Activated naive CD4-positive, alpha-beta T cell treated with anti-CD3 and anti-CD28 coated beads, Interleukin-2, amount 10 ng/mL, durations not matched to agents 5 hours and 36 hours (primary cell): ENCODE measurements around the gene SPG21. TPM values are rescaled to one million over a fixed set of nuclear protein-coding genes. Genes with fewer than 3 reads are reported as not detected.

ENCODE experiments used
- total RNA-seq, 2 experiments: library from RNA; stranded (reverse); gene quantifications; one replicate each; pipeline ENCODE4 v1.2.3, GENCODE V29; 2021

SPG21 gene, protein sequence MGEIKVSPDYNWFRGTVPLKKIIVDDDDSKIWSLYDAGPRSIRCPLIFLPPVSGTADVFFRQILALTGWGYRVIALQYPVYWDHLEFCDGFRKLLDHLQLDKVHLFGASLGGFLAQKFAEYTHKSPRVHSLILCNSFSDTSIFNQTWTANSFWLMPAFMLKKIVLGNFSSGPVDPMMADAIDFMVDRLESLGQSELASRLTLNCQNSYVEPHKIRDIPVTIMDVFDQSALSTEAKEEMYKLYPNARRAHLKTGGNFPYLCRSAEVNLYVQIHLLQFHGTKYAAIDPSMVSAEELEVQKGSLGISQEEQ
- 10 to 100 TPM; 53.7 to 54.6 TPM for total RNA-seq

DNA sequence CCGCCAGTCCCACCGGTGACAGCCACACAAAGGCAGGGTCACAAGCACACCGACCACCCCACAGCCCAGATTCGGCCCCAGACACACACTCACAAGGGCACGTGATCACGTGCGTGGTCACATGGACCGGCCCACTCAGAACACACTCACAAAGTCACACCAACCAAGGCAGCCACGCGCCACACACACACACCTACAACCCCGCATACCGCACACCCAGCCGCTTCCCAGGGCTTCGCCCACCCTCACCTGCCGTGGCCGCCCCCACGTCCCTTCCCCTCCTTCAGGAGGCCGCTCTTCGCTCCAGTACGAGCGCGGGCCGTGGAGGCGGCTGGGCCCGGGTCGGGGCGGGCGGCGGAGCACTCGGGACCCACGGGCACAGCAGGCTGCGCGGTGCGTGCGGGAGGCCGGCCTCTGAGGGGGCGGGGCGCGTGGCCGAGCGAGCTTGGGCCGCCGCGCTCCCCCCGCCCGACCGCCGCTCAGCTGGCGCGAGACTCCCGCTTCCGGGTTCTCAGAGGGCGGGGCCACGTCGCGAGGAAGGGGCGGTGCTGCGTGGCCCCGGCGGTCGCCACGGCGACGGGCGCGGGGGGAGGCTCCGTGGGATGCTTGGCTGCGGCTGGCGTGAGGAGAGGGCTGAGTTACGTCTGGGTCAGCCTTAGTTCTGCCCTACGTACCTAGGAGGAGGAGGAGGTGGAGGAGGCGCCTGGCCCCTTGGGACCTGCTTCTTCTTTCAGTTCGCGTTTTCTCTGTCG is at the start of gene SPG21:
TSS of gene SPG21 (minus strand) at position 499 of the 752 bp plus-strand sequence. CDS start 6,345 bp downstream, outside the sequence.

DNA sequence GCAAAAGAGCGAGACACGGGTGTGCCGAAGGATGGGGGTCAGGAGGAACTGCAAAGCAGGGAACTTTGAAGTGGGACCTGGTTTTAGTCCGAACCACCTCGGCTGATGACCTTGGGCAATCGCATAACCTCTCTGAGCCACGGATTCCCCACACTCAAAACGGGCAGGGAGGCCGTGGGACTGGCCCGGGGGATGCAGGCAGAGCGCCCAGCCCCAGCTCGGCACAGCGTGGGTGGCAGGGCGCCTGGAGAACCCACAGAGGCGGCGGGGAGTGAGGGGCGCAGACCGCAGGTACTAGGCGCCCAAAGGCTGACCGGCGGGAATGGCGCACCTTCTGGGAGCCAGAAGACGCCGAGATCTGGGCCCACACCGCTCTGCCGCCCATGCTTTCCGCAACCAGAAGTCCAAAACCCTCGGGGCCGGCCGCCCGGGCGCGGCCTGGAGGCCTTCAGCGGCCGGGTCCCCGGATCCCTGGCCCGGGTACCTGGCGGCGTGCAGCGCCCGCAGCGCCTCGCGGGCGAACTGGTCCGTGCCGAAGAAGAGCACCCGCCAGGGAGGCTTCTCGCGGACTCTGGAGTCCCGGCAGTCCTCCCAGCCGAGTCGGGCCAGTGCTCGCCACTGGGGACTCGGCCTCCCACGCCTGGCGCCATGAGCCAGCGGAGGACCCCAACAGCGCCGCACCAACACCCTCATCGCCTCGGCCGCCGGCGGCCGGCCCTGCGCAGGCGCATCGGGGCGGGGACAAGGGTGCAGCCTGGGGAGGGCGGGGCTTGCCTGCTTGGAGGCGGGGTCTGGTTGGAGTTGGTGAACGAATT is 39.4 kb upstream of the SPG21 start, which contains the start of gene MTFMT:
TSS of gene MTFMT (minus strand) at position 719 of the 815 bp plus-strand sequence. CDS start at position 693, 26 bp downstream.

Other genes starting within 250 kb of the SPG21 start
- gene RBPMS2, start 214.3 kb downstream of the SPG21 start, total RNA-seq = not detected
- gene PIF1, start 164.3 kb downstream of the SPG21 start, total RNA-seq = 10 to 100 TPM; 41.6 to 42.5 TPM
- 10 to 100 TPM; 22.2 TPM for gene PLEKHO2, start 148.0 kb downstream of the SPG21 start, total RNA-seq
- gene ANKDD1A, start 78.0 kb downstream of the SPG21 start, total RNA-seq = 1 to 10 TPM; 6.7 to 6.9 TPM
- gene MTFMT, start 39.7 kb upstream of the SPG21 start, total RNA-seq = 10 to 100 TPM; 14.0 to 15.3 TPM
- gene SLC51B, start 55.5 kb upstream of the SPG21 start, total RNA-seq = not detected
- not detected for gene RASL12, start 78.1 kb upstream of the SPG21 start, total RNA-seq
- gene KBTBD13, start 86.8 kb upstream of the SPG21 start, total RNA-seq = not detected
- 1 to 10 TPM; 4.5 to 4.9 TPM for gene UBAP1L, start 125.3 kb upstream of the SPG21 start, total RNA-seq
- 10 to 100 TPM; 32.7 to 33.8 TPM for gene PDCD7, start 143.9 kb upstream of the SPG21 start, total RNA-seq
- gene CLPX, start 195.4 kb upstream of the SPG21 start, total RNA-seq = 10 to 100 TPM; 46.2 to 50.4 TPM
- gene CILP, start 221.6 kb upstream of the SPG21 start, total RNA-seq = under 1 TPM in 1 of 2 experiments, not detected in 1; 0.05 TPM